ENCODE data around the gene TEX29. TPM values are rescaled to one million over a fixed set of nuclear protein-coding genes. Genes with fewer than 3 reads are reported as not detected.

The TEX29 gene
- total and polyA plus RNA-seq, 9 of the 15 experiments (the other 6 are each of a cell fraction or from before 2014, with no cell fraction given) = 0.11 TPM; not detected in 7

GRCh38 chr13:111373486-111373885 is 53.0 kb downstream of the TEX29 start:
- BruUV-seq (replicated peaks) = no TSS peak
- ATAC-seq (no peak), FAIRE-seq (no peak), DNase-seq (ENCODE audit: extremely low read depth in 1 of 4, low spot score in 3 of 4) (no peak)
- no peaks in the 10 kb centered on the region for H3K36me3 ChIP-seq (ENCODE audit: control insufficient read depth, insufficient read depth, low read length)
- no peaks in the 10 kb centered on the region for H4K20me1 ChIP-seq (replicated peaks; ENCODE audit: control insufficient read depth, insufficient read depth, low read length)
- no peak overlapping the region for H3K27ac ChIP-seq (ENCODE audit: extremely low read depth, low read depth, low read length)
- in situ Hi-C loops (cut with MboI) (no loop called here), intact Hi-C loops (cut with micrococcal nuclease) (no loop called here)
- no peaks in the 10 kb centered on the region for H3K9me3 ChIP-seq (replicated peaks; ENCODE audit: control insufficient read depth, insufficient read depth, low read depth, low read length)
- no peaks in the 10 kb centered on the region for H3K4me1 ChIP-seq (replicated peaks in 1 of 2; ENCODE audit: control insufficient read depth in 2 of 2, insufficient read depth in 2 of 2, low read length in 2 of 2)
- H2AFZ ChIP-seq (ENCODE audit: low read depth, low read length) = no peak overlapping the region
- peaks cover 0 to 30% of the 10 kb centered on the region in 2 experiments; a peak in 3 of 5 replicates for H3K27me3 ChIP-seq (ENCODE audit: control insufficient read depth in 2 of 2, insufficient read depth in 2 of 2, low read length in 2 of 2)
- 4% methylated on average over 4 of the region's 6 CpGs for WGBS (ENCODE audit: insufficient coverage, low coverage, missing lambda C conversion rate)
- no peak overlapping the region for H3K9ac ChIP-seq (ENCODE audit: insufficient read depth in 1 of 2, low read depth in 2 of 2, low read length in 2 of 2)
- H3K4me3 ChIP-seq = no peak overlapping the region
- no peak for TF ChIP-seq NKRF (IDR thresholded peaks at IDR 0.05; ENCODE audit: borderline replicate concordance)
- ChIA-PET CTCF (ENCODE audit: low intra/inter-chr PET ratio) (no interaction called here), POLR2A (no interaction called here)
- H3K9me1 ChIP-seq (ENCODE audit: control insufficient read depth, insufficient read depth, low read length) = no peaks in the 10 kb centered on the region
- no peaks in the 10 kb centered on the region for H3K79me2 ChIP-seq (ENCODE audit: control insufficient read depth, insufficient read depth, low read length)
- no peak overlapping the region for H3K4me2 ChIP-seq (ENCODE audit: insufficient read depth, low read length)

- no peaks in the 10 kb centered on the region for H3K79me2 ChIP-seq (ENCODE audit: control insufficient read depth, insufficient read depth, low read length)
- H3K27ac ChIP-seq (ENCODE audit: extremely low read depth, low read depth, low read length) = no peak overlapping the region
- H3K4me3 ChIP-seq = no peak overlapping the region
- ChIA-PET POLR2A (no interaction called here), CTCF (ENCODE audit: low intra/inter-chr PET ratio) (no interaction called here)
- no peaks in the 10 kb centered on the region for H3K9me1 ChIP-seq (ENCODE audit: control insufficient read depth, insufficient read depth, low read length)
- H3K27me3 ChIP-seq (ENCODE audit: control insufficient read depth in 2 of 2, insufficient read depth in 2 of 2, low read length in 2 of 2) = no peaks in the 10 kb centered on the region
- no peaks in the 10 kb centered on the region for H3K9me3 ChIP-seq (replicated peaks; ENCODE audit: control insufficient read depth, insufficient read depth, low read depth, low read length)
- in situ Hi-C loops (cut with MboI) = no loop called here
- ATAC-seq (no peak), DNase-seq (ENCODE audit: extremely low read depth in 1 of 4, low spot score in 3 of 4) (no peak), FAIRE-seq (no peak)
- H3K4me1 ChIP-seq (replicated peaks in 1 of 2; ENCODE audit: control insufficient read depth in 2 of 2, insufficient read depth in 2 of 2, low read length in 2 of 2) = no peaks in the 10 kb centered on the region
- intact Hi-C loops (cut with micrococcal nuclease) = no loop called here
- H3K36me3 ChIP-seq (ENCODE audit: control insufficient read depth, insufficient read depth, low read length) = no peaks in the 10 kb centered on the region
- no peak overlapping the region for H3K4me2 ChIP-seq (ENCODE audit: insufficient read depth, low read length)
- WGBS (ENCODE audit: insufficient coverage, low coverage, missing lambda C conversion rate) = 0% methylated on average over 2 of the region's 5 CpGs
- no peak overlapping the region for H2AFZ ChIP-seq (ENCODE audit: low read depth, low read length)
- H3K9ac ChIP-seq (ENCODE audit: insufficient read depth in 1 of 2, low read depth in 2 of 2, low read length in 2 of 2) = no peak overlapping the region
- no peak for TF ChIP-seq IRF2 (CRISPR knock-in tag; IDR thresholded peaks at IDR 0.05)
- BruUV-seq (replicated peaks) = no TSS peak
- H4K20me1 ChIP-seq (replicated peaks; ENCODE audit: control insufficient read depth, insufficient read depth, low read length) = no peaks in the 10 kb centered on the region
Measured at GRCh38 chr13:111380431-111380830, 60.0 kb downstream of the TEX29 start.

Data from K562 (cell line).